GM12878 (cell line): ENCODE results near the gene SEC14L6. TPM values are rescaled to one million over a fixed set of nuclear protein-coding genes. Genes with fewer than 3 reads are reported as not detected.

Experiments
- ATAC-seq: fragments of 200-7000 bp; cut with Tn5 transposase; 3 replicates; pipeline ENCODE4 v1.9.1; 2020; ENCODE audit warnings: mild to moderate bottlenecking, moderate library complexity
- BruUV-seq: library from RNA; stranded (reverse); fragments of 400-500 nt; replicated peaks from 2 replicates; lab custom pipeline; 2021; lab: Mats Ljungman, UMichigan
- CTCF ChIA-PET: fragments of 300-600 bp; sonication (Branson Sonifier 250); formaldehyde crosslinking; extraction: SDS; loops from one replicate; lab custom pipeline; 2021; ENCODE audit warnings: inconsistent platforms; lab: Yijun Ruan, JAX
- POLR2A ChIA-PET: fragments of 350-600 bp; formaldehyde crosslinking; extraction: SDS; loops from one replicate; lab custom pipeline; 2021; ENCODE audit warnings: inconsistent platforms; lab: Charles Lee
- RAD21 ChIA-PET: fragments of 300-600 bp; sonication (Branson Sonifier 250); formaldehyde crosslinking; loops from one replicate; lab custom pipeline; 2023; ENCODE audit warnings: antibody characterized with exemption; ENCODE audit not compliant: unreplicated experiment; lab: Charles Lee
- SMC1A ChIA-PET: fragments of 300-600 bp; sonication (Branson Sonifier 250); formaldehyde crosslinking; loops from one replicate; lab custom pipeline; 2023; ENCODE audit not compliant: unreplicated experiment, uncharacterized antibody; lab: Charles Lee
- DNase-seq: peaks from one replicate; pipeline ENCODE4 v3.0.0-alpha.2; 2011; ENCODE audit warnings: low read depth, low spot score
- FAIRE-seq: peaks from 3 replicates; lab custom pipeline; 2011; peaks lifted over from hg19 to GRCh38; lab: Jason Lieb, UNC
- H2AFZ ChIP-seq: 2 replicates; pipeline ENCODE4 v1.6.0; 2011; ENCODE audit warnings: low read depth, low read length, control low read depth; ENCODE audit not compliant: control insufficient read depth
- H3K27ac ChIP-seq: 2 replicates; pipeline ENCODE4 v1.5.1; 2011; ENCODE audit warnings: control low read depth; ENCODE audit not compliant: control insufficient read depth, insufficient read depth
- H3K27me3 ChIP-seq, 2 experiments: replicated peaks in 1 of 2; 2 replicates each; pipeline versions ENCODE4 v1.6.0 to v1.6.1; 2011; ENCODE audit warnings: low read length in 1 of 2; ENCODE audit not compliant: control insufficient read depth in 2 of 2, insufficient read depth in 2 of 2
- H3K36me3 ChIP-seq, 2 experiments: 2 replicates each; pipeline ENCODE4 v1.5.1; 2011; ENCODE audit warnings: low read length in 1 of 2; ENCODE audit not compliant: control insufficient read depth in 2 of 2, insufficient read depth in 2 of 2
- H3K4me1 ChIP-seq: 2 replicates; pipeline ENCODE4 v1.6.1; 2011; ENCODE audit warnings: mild to moderate bottlenecking, low read length, moderate library complexity, mixed read lengths; ENCODE audit not compliant: control insufficient read depth, insufficient read depth
- H3K4me2 ChIP-seq: 2 replicates; pipeline ENCODE4 v1.6.0; 2011; ENCODE audit warnings: control low read depth; ENCODE audit not compliant: control insufficient read depth, insufficient read depth
- H3K4me3 ChIP-seq: fragments of 200-600 bp; sonication (generic); 2 replicates; pipeline ENCODE4 v1.5.1; 2016
- H3K79me2 ChIP-seq: 2 replicates; pipeline ENCODE4 v1.6.0; 2011; ENCODE audit warnings: low read length; ENCODE audit not compliant: control insufficient read depth, insufficient read depth
- H3K9ac ChIP-seq: 2 replicates; pipeline ENCODE4 v1.8.0; 2011; ENCODE audit warnings: low read length, control low read depth, mixed read lengths; ENCODE audit not compliant: control insufficient read depth, insufficient read depth
- H3K9me3 ChIP-seq: replicated peaks from 3 replicates; pipeline ENCODE4 v1.5.1; 2011; ENCODE audit warnings: mild to moderate bottlenecking, low read length; ENCODE audit not compliant: control insufficient read depth, insufficient read depth
- H4K20me1 ChIP-seq: 2 replicates; pipeline ENCODE4 v1.6.0; 2011; ENCODE audit not compliant: control insufficient read depth, insufficient read depth
- BACH1 ChIP-seq: fragments of 450-650 bp; IDR thresholded peaks from 2 replicates; pipeline ENCODE4 v1.6.1; 2017; ENCODE audit warnings: mild to moderate bottlenecking, borderline replicate concordance
- BHLHE40 ChIP-seq, 2 experiments: fragments of 450-650 bp in 1 of 2; IDR thresholded peaks; 2 replicates each; pipeline ENCODE4 v1.6.1; 2011 to 2017; ENCODE audit warnings: low read depth in 2 of 2, borderline replicate concordance in 1 of 2, improper control_type of control experiment in 1 of 2, low read length in 1 of 2, mild to moderate bottlenecking in 1 of 2
- CHD1 ChIP-seq: IDR thresholded peaks from 2 replicates; pipeline ENCODE4 v1.6.1; 2012; ENCODE audit warnings: low read depth, low read length, improper control_type of control experiment
- E2F4 ChIP-seq: IDR thresholded peaks from 2 replicates; pipeline ENCODE4 v1.6.1; 2012; ENCODE audit warnings: low read depth, low read length, improper control_type of control experiment
- E2F8 ChIP-seq: fragments of 450-650 bp; IDR thresholded peaks from 2 replicates; pipeline ENCODE4 v1.6.1; 2018; ENCODE audit warnings: mild to moderate bottlenecking, low read depth, moderate library complexity; ENCODE audit not compliant: partially characterized antibody
- FOS ChIP-seq: IDR thresholded peaks from 3 replicates; pipeline ENCODE4 v1.6.1; 2011; ENCODE audit warnings: borderline replicate concordance; ENCODE audit not compliant: insufficient read length; ENCODE audit errors: extremely low read depth
- GATAD2B ChIP-seq: fragments of 450-650 bp; conservative IDR thresholded peaks from 2 replicates; pipeline ENCODE4 v1.6.1; 2017; ENCODE audit warnings: low read depth, mild to moderate bottlenecking, moderate library complexity
- HCFC1 ChIP-seq: fragments of 150-350 bp; IDR thresholded peaks from 2 replicates; pipeline ENCODE4 v1.6.1; 2014; ENCODE audit warnings: low read length
- KDM1A ChIP-seq: fragments of 200-600 bp; sonication (generic); IDR thresholded peaks from 2 replicates; pipeline ENCODE4 v1.6.1; 2016; ENCODE audit warnings: borderline replicate concordance
- MYB ChIP-seq: fragments of 150-350 bp; IDR thresholded peaks from 2 replicates; pipeline ENCODE4 v1.6.1; 2014; ENCODE audit warnings: mild to moderate bottlenecking, low read depth, low read length, borderline replicate concordance
- NFYA ChIP-seq: IDR thresholded peaks from 2 replicates; pipeline ENCODE4 v1.6.1; 2011; ENCODE audit warnings: low read depth, mild to moderate bottlenecking, low read length, improper control_type of control experiment, borderline replicate concordance
- NR2C1 ChIP-seq: fragments of 450-650 bp; IDR thresholded peaks from 2 replicates; pipeline ENCODE4 v1.6.1; 2017; ENCODE audit warnings: antibody characterized with exemption, mild to moderate bottlenecking, moderate library complexity
- POLR2AphosphoS2 ChIP-seq: IDR thresholded peaks from 2 replicates; pipeline ENCODE4 v1.6.1; 2011; ENCODE audit warnings: low read depth, mild to moderate bottlenecking, low read length, improper control_type of control experiment, moderate library complexity
- SMAD1 ChIP-seq: fragments of 450-650 bp; IDR thresholded peaks from 2 replicates; pipeline ENCODE4 v1.6.1; 2018; ENCODE audit warnings: mild to moderate bottlenecking, low read depth; ENCODE audit not compliant: partially characterized antibody
- ZNF384 ChIP-seq: IDR thresholded peaks from 2 replicates; pipeline ENCODE4 v1.6.1; 2012; ENCODE audit warnings: low read depth, mild to moderate bottlenecking, low read length, improper control_type of control experiment, borderline replicate concordance
- WGBS: methylation state at CpG from one replicate; pipeline ENCODE4 v1.1.6; 2016; ENCODE audit warnings: low lambda C conversion rate; ENCODE audit not compliant: insufficient replicate concordance, insufficient coverage; ENCODE audit errors: missing lambda C conversion rate; 5-methylcytosine and 5-hydroxymethylcytosine counted together
- in situ Hi-C: fragments of 300-500 bp; cut with MboI; formaldehyde crosslinking; loops from 9 replicates; pipeline ENCODE4 v1.14.3; 2018; ENCODE audit warnings: mixed read lengths
- intact Hi-C: fragments of 100-400 bp; cut with micrococcal nuclease; formaldehyde crosslinking; loops from one replicate; pipeline ENCODE4 v1.14.2; 2022; ENCODE audit not compliant: unreplicated experiment
- polyA plus RNA-seq, 11 experiments: library from polyadenylated mRNA; depleted of rRNA in 4 of 11; unstranded in 6 of 11; stranded (reverse) in 5 of 11; fragments of >200 nt; fragmentation: Nextera tagmentation in 4 of 11; fragmentation: Illumina TruSeq in 1 of 11; extraction: Ambion mirVana in 4 of 11; extraction: Trizol in 1 of 11; gene quantifications; 1 replicate in 1 of 11; 2 replicates in 10 of 11; pipeline versions ENCODE4 v1.2.1 to v1.2.3, GENCODE V29; 2011 to 2016; ENCODE audit warnings: inconsistent platforms in 2 of 11, missing spikeins in 2 of 11, low read depth in 1 of 11
- total RNA-seq, 4 experiments: library from RNA; depleted of rRNA in 3 of 4; stranded (reverse); fragments of >200 nt in 3 of 4; fragmentation: Illumina TruSeq in 1 of 4; extraction: Trizol in 1 of 4; gene quantifications; 2 replicates each; pipeline versions ENCODE4 v1.2.1 to v1.2.3, GENCODE V29; 2013 to 2021
- TF ChIP-seq, protein P1 (sequence below): fragments of 450-650 bp; IDR thresholded peaks from 2 replicates; pipeline ENCODE4 v1.6.1; 2014; ENCODE audit warnings: mild to moderate bottlenecking

The SEC14L6 gene
- total and polyA plus RNA-seq, 10 of the 15 experiments (the other 5 are each of a cell fraction or from before 2014, with no cell fraction given): not detected

GRCh38 chr22:30562366-30562765 lies 15.8 kb upstream of the SEC14L6 start (continued):
- no peak for TF ChIP-seq NFYA
- no peak for TF ChIP-seq SMAD1
- no peak for TF ChIP-seq BACH1
- TF ChIP-seq BHLHE40 (IDR thresholded peaks at IDR 0.05; ENCODE audit: borderline replicate concordance in 1 of 2, low read depth in 2 of 2, low read length in 1 of 2): no peak
- TF ChIP-seq E2F4: no peak
- TF ChIP-seq, protein P1, sequence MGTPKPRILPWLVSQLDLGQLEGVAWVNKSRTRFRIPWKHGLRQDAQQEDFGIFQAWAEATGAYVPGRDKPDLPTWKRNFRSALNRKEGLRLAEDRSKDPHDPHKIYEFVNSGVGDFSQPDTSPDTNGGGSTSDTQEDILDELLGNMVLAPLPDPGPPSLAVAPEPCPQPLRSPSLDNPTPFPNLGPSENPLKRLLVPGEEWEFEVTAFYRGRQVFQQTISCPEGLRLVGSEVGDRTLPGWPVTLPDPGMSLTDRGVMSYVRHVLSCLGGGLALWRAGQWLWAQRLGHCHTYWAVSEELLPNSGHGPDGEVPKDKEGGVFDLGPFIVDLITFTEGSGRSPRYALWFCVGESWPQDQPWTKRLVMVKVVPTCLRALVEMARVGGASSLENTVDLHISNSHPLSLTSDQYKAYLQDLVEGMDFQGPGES: no peak
- no peak for TF ChIP-seq FOS
- TF ChIP-seq, all 136 proteins: peak for 0

DNA sequence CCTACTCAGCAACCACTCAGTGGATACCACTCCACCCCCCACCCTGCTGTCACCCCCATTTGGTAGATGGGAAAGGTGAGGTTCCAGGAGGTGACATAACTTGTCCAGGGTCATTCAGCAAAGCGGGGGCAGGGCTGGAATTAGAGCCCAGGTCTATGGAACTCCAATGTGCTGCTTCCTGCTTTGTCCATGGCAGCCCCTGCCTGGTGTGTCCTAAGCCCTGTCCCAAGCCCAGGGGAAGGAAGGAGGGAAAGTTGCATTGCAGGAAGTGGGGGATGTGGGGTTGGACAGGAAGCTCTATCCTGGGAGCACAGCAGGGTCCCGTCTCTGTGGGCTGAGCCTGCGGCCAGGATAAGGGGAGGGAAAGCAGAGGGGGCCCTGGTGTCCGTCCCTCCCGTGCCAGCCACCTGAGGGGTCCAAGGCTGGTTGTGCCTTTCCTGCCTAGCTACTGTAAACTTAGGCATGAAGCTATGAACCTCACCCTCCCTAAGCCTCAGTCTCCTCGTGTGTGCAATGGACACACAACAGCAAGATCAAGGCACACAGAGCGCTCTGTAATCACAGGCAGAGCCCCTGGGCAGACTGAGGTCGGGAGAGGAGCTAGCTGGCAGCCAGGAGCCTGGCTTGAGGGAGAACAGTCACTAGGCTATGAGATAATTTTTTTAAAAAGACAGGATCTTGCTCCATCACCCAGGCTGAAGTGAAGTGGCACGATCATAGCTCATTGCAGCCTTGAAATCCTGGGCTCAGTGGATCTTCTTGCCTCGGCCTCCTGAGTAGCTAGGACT lies 15.1 kb upstream of the SEC14L6 start:
- Histone ChIP-seq H3K9me3 (no peaks in the 10 kb centered on the region), H3K79me2 (no peaks in the 10 kb centered on the region), H2AFZ (no peak overlapping the region), H3K27ac (no peak overlapping the region), H3K9ac (no peak overlapping the region), H3K4me1 (no peaks in the 10 kb centered on the region), H3K4me2 (no peak overlapping the region)
- no peak for ATAC-seq
- ChIA-PET RAD21 (no interaction called here), CTCF (interaction anchor here (1.1 to 1.6 kb wide), 2 partner anchors 39 to 116 kb away, joined by 4 to 7 read pairs; no protein-coding TSS in a partner anchor), SMC1A (no interaction called here)
- BruUV-seq: no TSS peak
- FAIRE-seq: no peak
- TF ChIP-seq E2F8 (no peak), MYB (no peak), ZNF384 (no peak), POLR2AphosphoS2 (no peak), GATAD2B (no peak), KDM1A (no peak), E2F4 (no peak), HCFC1 (no peak), CHD1 (no peak), NR2C1 (no peak)
- TF ChIP-seq, all 136 proteins: peak for 0
- intact Hi-C loops: no loop called here
- no peak for DNase-seq
- Histone ChIP-seq H3K36me3 (no peaks in the 10 kb centered on the region), H3K27me3 (no peaks in the 10 kb centered on the region; a peak in 1 of 4 replicates), H3K4me3 (no peak overlapping the region), H4K20me1 (no peaks in the 10 kb centered on the region)
- POLR2A ChIA-PET: no interaction called here
- in situ Hi-C loops: no loop called here
- WGBS: 25% methylated on average over 10 of the region's 10 CpGs
